HEK293 (cell line): Measurements from ENCODE around the gene NCAPG.

Experiments
- CTCF ChIP-seq: fragments of 450-650 bp; formaldehyde crosslinking; IDR thresholded peaks from 2 replicates; pipeline ENCODE4 v1.5.1; 2016; ENCODE audit warnings: missing biosample characterization, missing genetic modification characterization
- REST ChIP-seq: fragments of 450-650 bp; formaldehyde crosslinking; IDR thresholded peaks from 2 replicates; pipeline ENCODE4 v1.5.1; 2016; ENCODE audit warnings: missing biosample characterization, missing genetic modification characterization
- YY1 ChIP-seq: fragments of 450-650 bp; formaldehyde crosslinking; IDR thresholded peaks from 2 replicates; pipeline ENCODE4 v1.5.1; 2018; ENCODE audit warnings: missing biosample characterization, missing genetic modification characterization
- ZNF37A ChIP-seq: fragments of 450-650 bp; IDR thresholded peaks from 2 replicates; pipeline ENCODE4 v1.5.1; 2018; ENCODE audit warnings: missing biosample characterization, missing genetic modification characterization

- TF ChIP-seq ZNF37A (tag by site-specific recombination), result no peak
- no peak for TF ChIP-seq CTCF (tag by site-specific recombination)
- TF ChIP-seq REST (tag by site-specific recombination), result no peak
- no peak for TF ChIP-seq YY1 (tag by site-specific recombination)
Observed at GRCh38 chr4:17884063-17884462, 73.3 kb downstream of the NCAPG start.
